GM20000 (cell line): ENCODE measurements around the gene PITPNM1.
"Not testable (repeated sequence)": the region's sequence is repeated elsewhere in the genome, so short reads cannot be mapped to it uniquely, and the experiment has no call there.

Experiments used
- DNase-seq: peaks from one replicate; pipeline ENCODE4 v3.0.0; 2012; ENCODE audit warnings: low spot score
- CTCF ChIP-seq: IDR thresholded peaks from 2 replicates; pipeline ENCODE4 v1.5.1; 2012; ENCODE audit warnings: mild to moderate bottlenecking, control low read depth; ENCODE audit errors: extremely low read depth, missing control alignments

Gene PITPNM1

GRCh38 chr11:67468759-67469507, 36.2 kb downstream of the PITPNM1 start, which contains the start of gene TMEM134:
Gene TMEM134 (minus strand): TSS chr11:67469251. CDS start chr11:67469192, 59 bp downstream.
- peak; percentile 72 for TF ChIP-seq CTCF

GRCh38 chr11:67468456-67468758, 36.8 kb downstream of the PITPNM1 start:
- DNase-seq = no peak
- no peak for TF ChIP-seq CTCF

More at GRCh38 chr11:67468759-67469507, 36.2 kb downstream of the PITPNM1 start, which contains the start of gene TMEM134:
- DNase-seq = peak; percentile 98

- no peak for TF ChIP-seq CTCF
- no peak for DNase-seq
Observed at GRCh38 chr11:67468056-67468455, 37.1 kb downstream of the PITPNM1 start.

GRCh38 chr11:67466962-67467771, 38.0 kb downstream of the PITPNM1 start:
- DNase-seq = no peak
- TF ChIP-seq CTCF = no peak

- DNase-seq = no peak
- no peak for TF ChIP-seq CTCF
Observed at GRCh38 chr11:67466367-67466766, 38.8 kb downstream of the PITPNM1 start.

- DNase-seq = not testable (repeated sequence)
Observed at GRCh38 chr11:67465530-67465929, 39.6 kb downstream of the PITPNM1 start.

GRCh38 chr11:67465189-67465510, 40.0 kb downstream of the PITPNM1 start:
- TF ChIP-seq CTCF = no peak
- DNase-seq = no peak
